HEK293 (cell line): ENCODE data around the gene TNS4.

ENCODE experiments used
- CTCF ChIA-PET: fragments of 350-600 bp; formaldehyde crosslinking; extraction: SDS; loops from one replicate; lab custom pipeline; 2021; ENCODE audit warnings: antibody characterized with exemption; lab: Yijun Ruan, JAX
- POLR2A ChIA-PET: fragments of 300-600 bp; formaldehyde crosslinking; extraction: SDS; loops from one replicate; lab custom pipeline; 2020; ENCODE audit warnings: antibody characterized with exemption, inconsistent platforms; lab: Yijun Ruan, JAX
- H3K27ac ChIP-seq: fragments of 200-500 bp; sonication (Bioruptor generic); 2 replicates; pipeline ENCODE4 v1.5.1; 2014; ENCODE audit warnings: low read depth, low read length, control low read depth, inconsistent platforms; ENCODE audit errors: extremely low read depth
- H3K36me3 ChIP-seq, 2 experiments: fragments of 200-500 bp in 1 of 2; sonication (Bioruptor generic) in 1 of 2; 1 replicate in 1 of 2; 2 replicates in 1 of 2; pipeline ENCODE4 v1.5.1; 2014 to 2017; ENCODE audit warnings: inconsistent platforms in 2 of 2, low read length in 2 of 2; ENCODE audit not compliant: control insufficient read depth in 2 of 2, insufficient read depth in 1 of 2
- H3K4me1 ChIP-seq: fragments of 200-500 bp; sonication (Bioruptor generic); 2 replicates; pipeline ENCODE4 v1.5.1; 2014; ENCODE audit warnings: mild to moderate bottlenecking, low read length, inconsistent platforms; ENCODE audit not compliant: control insufficient read depth, insufficient read depth
- H3K4me3 ChIP-seq: 2 replicates; pipeline ENCODE4 v1.5.1; 2011; ENCODE audit warnings: low read depth, mild to moderate bottlenecking, control low read depth, low read length, moderate library complexity
- H3K9me3 ChIP-seq: fragments of 200-500 bp; sonication (Bioruptor generic); 2 replicates; pipeline ENCODE4 v1.5.1; 2014; ENCODE audit warnings: low read depth, low read length, inconsistent platforms; ENCODE audit not compliant: control insufficient read depth, insufficient read depth
- GLI2 ChIP-seq: fragments of 450-650 bp; formaldehyde crosslinking; IDR thresholded peaks from 2 replicates; pipeline ENCODE4; 2017; ENCODE audit warnings: missing biosample characterization, missing genetic modification characterization, low read depth, borderline replicate concordance
- KLF17 ChIP-seq: fragments of 450-650 bp; formaldehyde crosslinking; IDR thresholded peaks from 2 replicates; pipeline ENCODE4 v1.5.1; 2016; ENCODE audit warnings: missing biosample characterization, missing genetic modification characterization
- MZF1 ChIP-seq: fragments of 450-650 bp; formaldehyde crosslinking; IDR thresholded peaks from 2 replicates; pipeline ENCODE4 v1.5.1; 2017; ENCODE audit warnings: missing biosample characterization, missing genetic modification characterization, borderline replicate concordance
- YY2 ChIP-seq: fragments of 450-650 bp; formaldehyde crosslinking; IDR thresholded peaks from 2 replicates; pipeline ENCODE4 v1.5.1; 2016; ENCODE audit warnings: missing biosample characterization, missing genetic modification characterization
- ZNF214 ChIP-seq: fragments of 450-650 bp; formaldehyde crosslinking; IDR thresholded peaks from 2 replicates; pipeline ENCODE4 v1.5.1; 2017; ENCODE audit warnings: missing biosample characterization, mild to moderate bottlenecking, missing genetic modification characterization, borderline replicate concordance
- ZNF280D ChIP-seq: fragments of 450-650 bp; formaldehyde crosslinking; IDR thresholded peaks from 2 replicates; pipeline ENCODE4 v1.5.1; 2016; ENCODE audit warnings: missing biosample characterization, missing genetic modification characterization
- ZNF513 ChIP-seq: fragments of 450-650 bp; IDR thresholded peaks from 2 replicates; pipeline ENCODE4 v1.5.1; 2018; ENCODE audit warnings: missing biosample characterization, missing genetic modification characterization
- ZNF518A ChIP-seq: fragments of 450-650 bp; formaldehyde crosslinking; conservative IDR thresholded peaks from 2 replicates; pipeline ENCODE4 v1.5.1; 2016; ENCODE audit warnings: low read depth, missing biosample characterization, missing genetic modification characterization
- ZNF623 ChIP-seq: fragments of 450-650 bp; formaldehyde crosslinking; IDR thresholded peaks from 2 replicates; pipeline ENCODE4 v1.5.1; 2016; ENCODE audit warnings: missing biosample characterization, missing genetic modification characterization
- ZNF626 ChIP-seq: fragments of 450-650 bp; sonication (Bioruptor Pico); formaldehyde crosslinking; IDR thresholded peaks from 2 replicates; pipeline ENCODE4 v1.5.1; 2018; ENCODE audit warnings: missing biosample characterization, missing genetic modification characterization, inconsistent platforms
- ZNF639 ChIP-seq: fragments of 450-650 bp; formaldehyde crosslinking; IDR thresholded peaks from 2 replicates; pipeline ENCODE4 v1.5.1; 2016; ENCODE audit warnings: missing biosample characterization, missing genetic modification characterization

Gene TNS4

GRCh38 chr17:40517286-40517662, 15.9 kb upstream of the TNS4 start:
- H3K4me1 ChIP-seq: no peaks in the 10 kb centered on the region
- no peaks in the 10 kb centered on the region for H3K9me3 ChIP-seq
- POLR2A ChIA-PET: interaction anchor here (0.8 to 1.7 kb wide), 3 partner anchors 29 to 100 kb away, joined by 3 to 6 read pairs (median 3); partner anchors contain the start of gene TOP2A
- no peak overlapping the region for H3K4me3 ChIP-seq
- CTCF ChIA-PET: interaction anchor here (0.5 to 4.7 kb wide), 3 partner anchors 10 to 41 kb away, joined by 4 to 28 read pairs (median 9); no protein-coding TSS in a partner anchor
- TF ChIP-seq ZNF518A (no peak), ZNF626 (tag by site-specific recombination) (no peak), KLF17 (tag by site-specific recombination) (no peak), ZNF623 (peak; percentile 98), ZNF639 (tag by site-specific recombination) (no peak), GLI2 (no peak), ZNF214 (tag by site-specific recombination) (no peak), ZNF513 (tag by site-specific recombination) (no peak), MZF1 (tag by site-specific recombination) (no peak), ZNF280D (tag by site-specific recombination) (0 out of 2 replicates have a peak, but pooled peaks have one; percentile 21), YY2 (tag by site-specific recombination) (no peak)
- H3K27ac ChIP-seq: no peak overlapping the region
- no peaks in the 10 kb centered on the region for H3K36me3 ChIP-seq
